Astrocyte of the cerebellum (primary cell): ENCODE measurements around the gene ITGB3BP.

Source experiments
- DNase-seq: peaks from one replicate; pipeline ENCODE4 v3.0.0-alpha.2; 2011; ENCODE audit warnings: low read depth
- H3K4me3 ChIP-seq: 2 replicates; pipeline ENCODE4 v1.5.1; 2011; ENCODE audit warnings: mild to moderate bottlenecking, low read depth, low read length, moderate library complexity
- CTCF ChIP-seq: IDR thresholded peaks from 2 replicates; pipeline ENCODE4 v1.5.1; 2012; ENCODE audit warnings: low read length, low read depth, moderate library complexity, mild to moderate bottlenecking; ENCODE audit errors: missing control alignments
- in situ Hi-C: cut with HindIII; loops from 2 replicates; pipeline ENCODE4 v1.10.0; 2017; ENCODE audit warnings: low sequenced_read_pairs

The ITGB3BP gene

GRCh38 chr1:63405021-63405420, 118.0 kb downstream of the ITGB3BP start:
- in situ Hi-C loops: no loop called here
- DNase-seq: no peak
- no peak overlapping the region for H3K4me3 ChIP-seq
- TF ChIP-seq CTCF: no peak

GRCh38 chr1:63403386-63403785, 119.6 kb downstream of the ITGB3BP start:
- in situ Hi-C loops: no loop called here
- DNase-seq: no peak
- H3K4me3 ChIP-seq: no peak overlapping the region
- TF ChIP-seq CTCF: no peak

GRCh38 chr1:63401945-63402344, 121.1 kb downstream of the ITGB3BP start:
- in situ Hi-C loops: no loop called here
- no peak for DNase-seq
- TF ChIP-seq CTCF: no peak

More at GRCh38 chr1:63401945-63402344, 121.1 kb downstream of the ITGB3BP start:
- no peak overlapping the region for H3K4me3 ChIP-seq
